ENCODE results near the gene KLHL35.
"Not testable (repeated sequence)": the region's sequence is repeated elsewhere in the genome, so short reads cannot be mapped to it uniquely, and the experiment has no call there.

KLHL35 gene

DNA sequence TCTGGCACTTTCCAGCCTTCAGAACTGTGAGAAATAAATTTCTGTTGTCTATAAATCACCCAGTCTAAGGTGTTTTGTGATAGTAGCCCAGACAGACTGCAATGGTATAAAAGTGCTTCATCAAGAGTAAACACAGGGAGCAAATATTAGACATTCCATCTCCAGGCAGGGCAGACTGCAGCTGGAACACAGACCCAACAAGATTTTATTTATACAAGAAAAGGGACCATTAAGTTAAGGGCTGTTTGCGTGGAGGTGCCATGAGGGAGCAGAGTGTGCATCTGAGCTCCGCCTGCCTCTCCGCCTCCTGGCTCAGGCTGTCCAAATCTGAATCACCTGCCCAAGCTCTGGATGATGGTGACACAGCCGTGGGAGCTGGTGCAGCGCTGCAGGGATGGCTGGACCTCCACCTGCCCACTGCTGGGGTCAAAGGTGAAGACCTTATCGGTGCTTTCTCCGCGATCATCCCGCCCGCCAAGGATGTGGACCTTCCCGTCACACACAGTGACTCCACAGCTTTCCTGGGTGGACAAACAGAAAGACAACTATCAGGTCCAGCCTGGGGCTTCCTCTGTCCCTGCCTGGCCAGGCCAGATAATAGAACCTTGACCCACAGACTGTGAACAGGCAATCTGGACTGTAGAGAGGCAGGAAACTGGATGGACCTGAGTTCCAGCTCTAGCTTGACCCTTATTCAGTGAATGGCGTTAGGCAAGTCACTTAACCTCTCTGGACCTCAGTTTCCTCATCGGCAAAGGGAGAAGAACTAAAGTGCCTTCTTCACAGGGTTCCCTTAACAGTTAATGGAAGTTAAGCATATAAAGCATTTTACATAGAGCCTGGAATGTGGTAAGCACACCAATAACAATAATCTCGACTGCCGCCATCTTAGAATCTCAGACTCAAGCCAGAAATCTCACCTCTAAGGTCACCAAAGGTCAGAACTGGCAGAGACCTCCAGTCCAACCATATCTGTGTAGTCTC, 10.5 kb downstream of the KLHL35 start:
- no peak for DNase-seq

GRCh38 chr11:75421902-75422247, 11.1 kb downstream of the KLHL35 start:
- DNase-seq: no peak

GRCh38 chr11:75421035-75421602, 11.9 kb downstream of the KLHL35 start:
- no peak for DNase-seq

DNA sequence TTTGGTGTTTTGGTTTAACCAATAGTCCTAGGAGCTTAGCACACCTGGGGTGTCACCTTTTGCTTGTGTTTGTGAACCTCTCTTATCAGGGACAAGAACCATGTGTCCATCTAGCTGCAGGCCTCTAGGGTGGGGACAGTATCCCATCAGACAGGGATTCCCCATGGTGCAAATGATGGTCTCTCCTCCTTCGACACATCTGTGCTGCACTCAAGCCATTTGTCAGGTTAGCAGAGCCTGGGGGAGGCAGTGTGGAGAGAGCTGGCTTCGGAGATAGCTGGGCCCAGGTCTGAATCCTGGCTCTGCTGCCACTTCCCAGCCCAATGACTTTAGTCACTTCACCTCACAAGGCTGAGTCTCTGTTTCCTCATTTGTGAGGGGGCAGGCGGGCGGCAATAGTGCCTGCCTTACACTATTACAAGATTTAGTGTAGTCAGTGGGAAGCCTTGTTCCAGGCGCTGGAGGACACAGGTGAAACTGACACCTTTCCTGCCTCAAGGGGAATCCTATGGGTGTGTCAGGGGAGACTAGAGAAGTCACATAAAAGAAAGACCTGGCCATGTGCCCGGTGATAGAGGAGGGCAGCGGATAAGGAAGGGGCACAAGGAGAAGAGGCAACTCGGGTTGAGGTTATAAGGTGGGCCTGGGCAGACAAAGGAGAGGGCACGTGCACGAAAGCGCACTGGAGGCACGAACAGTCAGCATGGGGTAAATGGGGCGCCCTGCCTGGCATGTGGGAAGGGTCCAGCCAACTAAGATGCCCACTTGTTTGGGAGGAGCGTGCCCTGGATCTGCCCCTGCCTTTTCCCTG, 12.6 kb downstream of the KLHL35 start:
- no peak for DNase-seq

DNA sequence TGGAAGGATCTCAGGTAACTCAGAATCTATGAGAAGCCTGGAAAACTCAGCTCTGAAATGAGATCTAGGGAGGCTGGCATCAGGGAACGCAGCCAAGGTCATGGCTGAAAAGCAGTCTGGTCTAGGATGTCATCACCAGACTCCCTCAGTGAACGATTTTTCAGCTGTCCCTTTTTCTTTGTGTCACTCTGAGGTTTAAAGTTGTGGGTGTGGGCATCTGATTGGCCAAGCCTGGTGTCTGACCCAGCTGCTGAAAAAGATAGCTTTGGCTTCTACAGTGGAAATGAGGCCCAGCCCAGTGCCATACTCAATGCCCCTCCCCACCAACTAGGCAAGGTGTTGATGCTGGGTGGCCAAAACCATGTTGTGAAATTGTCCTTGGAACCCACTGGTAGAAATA, 19.1 kb downstream of the KLHL35 start:
- no peak for DNase-seq

GRCh38 chr11:75413146-75413545, 19.9 kb downstream of the KLHL35 start:
- not testable (repeated sequence) for DNase-seq

GRCh38 chr11:75409971-75410370, 23.0 kb downstream of the KLHL35 start:
- DNase-seq: not testable (repeated sequence)

DNA sequence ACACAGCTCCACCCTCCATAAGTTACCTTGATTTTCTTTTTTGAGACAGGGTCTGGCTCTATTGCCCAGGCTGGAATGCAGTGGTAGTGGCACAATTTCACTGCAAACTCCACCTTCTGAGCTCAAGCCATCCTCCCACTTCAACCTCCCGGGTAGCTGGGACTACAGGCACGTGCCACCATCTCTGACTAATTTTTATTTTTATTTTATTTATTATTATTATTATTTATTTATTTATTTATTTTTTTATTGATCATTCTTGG, 24.1 kb downstream of the KLHL35 start:
- DNase-seq: no peak

- DNase-seq: no peak
Measured at GRCh38 chr11:75406338-75406777, 26.6 kb downstream of the KLHL35 start.

DNA sequence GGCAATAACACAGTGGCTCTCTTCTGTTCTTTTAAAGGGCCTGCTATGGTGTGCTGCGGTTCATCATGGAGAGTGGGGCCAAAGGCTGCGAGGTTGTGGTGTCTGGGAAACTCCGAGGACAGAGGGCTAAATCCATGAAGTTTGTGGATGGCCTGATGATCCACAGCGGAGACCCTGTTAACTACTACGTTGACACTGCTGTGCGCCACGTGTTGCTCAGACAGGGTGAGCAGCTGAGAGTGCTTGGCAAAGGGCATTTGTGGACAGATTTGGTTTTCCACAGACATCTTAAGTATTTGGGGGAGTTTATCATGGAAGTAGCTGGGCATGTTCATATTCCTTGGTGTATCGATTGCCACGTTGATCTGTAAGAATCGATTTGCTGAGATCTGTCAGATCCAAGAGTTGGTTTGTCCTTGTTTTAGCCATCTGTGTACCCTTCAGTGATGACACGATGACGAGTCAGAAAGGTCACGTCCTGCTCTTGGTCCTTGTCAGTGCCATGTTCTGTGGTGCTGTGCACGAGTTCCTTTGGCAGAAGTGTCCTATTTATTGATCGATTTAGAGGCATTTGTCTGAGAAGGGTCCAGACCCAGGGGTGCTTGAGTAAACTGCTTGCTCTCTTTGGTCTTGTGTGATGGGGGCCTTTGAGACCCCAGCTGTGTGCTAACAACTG, 28.9 kb downstream of the KLHL35 start:
- DNase-seq: no peak

GRCh38 chr11:75403037-75403436, 30.0 kb downstream of the KLHL35 start:
- no peak for DNase-seq

GRCh38 chr11:75402002-75402773, 30.8 kb downstream of the KLHL35 start:
- DNase-seq: no peak

GRCh38 chr11:75400146-75400865, 32.7 kb downstream of the KLHL35 start:
- DNase-seq: no peak

DNA sequence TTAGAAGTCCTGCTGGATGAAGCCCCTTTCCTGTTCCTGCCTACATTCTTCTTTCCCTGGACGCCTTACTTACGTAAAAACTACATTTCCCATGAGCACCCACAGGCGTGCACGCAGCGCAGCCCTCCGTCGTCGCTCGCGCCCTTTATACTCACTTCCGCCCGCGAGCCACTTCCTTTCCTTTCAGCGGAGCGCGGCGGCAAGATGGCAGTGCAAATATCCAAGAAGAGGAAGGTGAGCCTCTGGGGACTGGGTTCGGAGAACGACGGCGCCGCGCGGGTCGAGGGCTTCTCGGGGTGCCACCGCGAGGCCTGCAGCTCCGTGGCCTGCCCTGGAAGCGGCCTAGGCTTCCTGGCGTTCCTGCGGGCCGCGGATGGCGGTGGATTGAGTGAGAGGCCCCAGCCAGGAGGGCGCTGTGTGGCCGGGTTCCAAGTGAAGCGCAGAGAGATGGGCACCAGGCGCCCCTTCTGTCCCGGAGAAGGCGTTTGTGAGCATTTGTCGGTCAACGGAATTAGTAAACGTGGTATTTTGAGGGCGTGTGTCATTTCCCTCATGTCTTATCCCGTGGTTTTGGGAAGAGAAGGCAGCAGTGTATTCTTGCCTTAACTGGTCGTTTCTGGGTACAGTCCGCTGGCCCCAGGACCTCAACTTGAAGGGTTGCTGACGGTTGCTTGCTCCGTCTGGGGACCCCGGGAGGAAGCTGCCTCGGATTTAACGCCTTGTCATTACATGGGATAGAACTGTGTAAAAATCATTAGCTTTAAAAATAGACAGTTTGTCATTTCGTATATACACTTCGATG, 33.5 kb downstream of the KLHL35 start, which contains the start of gene RPS3:
RPS3 (plus strand) TSS at position 175 of the 802 bp plus-strand sequence; CDS start at position 205, 30 bp downstream.
- peak; percentile 84 for DNase-seq

GRCh38 chr11:75398906-75399305, 34.1 kb downstream of the KLHL35 start:
- no peak for DNase-seq

GRCh38 chr11:75394085-75394840, 38.7 kb downstream of the KLHL35 start:
- DNase-seq: no peak

DNA sequence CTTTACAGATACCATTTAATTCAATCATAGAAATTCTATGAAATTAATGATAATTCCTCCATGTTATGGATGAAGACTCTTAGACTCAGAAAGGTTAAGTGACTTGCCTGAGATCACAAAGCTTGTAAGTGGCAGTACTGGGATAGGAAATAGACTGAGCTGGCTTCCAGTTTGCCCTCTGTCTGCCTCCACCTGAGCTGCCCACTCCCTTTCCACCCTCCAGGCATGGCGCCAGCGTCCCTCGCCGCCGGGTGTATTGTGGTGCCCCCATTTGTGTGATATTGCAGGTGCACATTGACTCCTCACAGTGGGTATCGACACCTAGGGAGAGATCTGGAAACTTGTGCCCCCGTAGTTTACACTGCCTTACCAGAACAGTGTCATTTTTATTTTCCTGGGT, 43.1 kb downstream of the KLHL35 start:
- DNase-seq: no peak

GRCh38 chr11:75389276-75389605, 43.8 kb downstream of the KLHL35 start:
- no peak for DNase-seq

DNA sequence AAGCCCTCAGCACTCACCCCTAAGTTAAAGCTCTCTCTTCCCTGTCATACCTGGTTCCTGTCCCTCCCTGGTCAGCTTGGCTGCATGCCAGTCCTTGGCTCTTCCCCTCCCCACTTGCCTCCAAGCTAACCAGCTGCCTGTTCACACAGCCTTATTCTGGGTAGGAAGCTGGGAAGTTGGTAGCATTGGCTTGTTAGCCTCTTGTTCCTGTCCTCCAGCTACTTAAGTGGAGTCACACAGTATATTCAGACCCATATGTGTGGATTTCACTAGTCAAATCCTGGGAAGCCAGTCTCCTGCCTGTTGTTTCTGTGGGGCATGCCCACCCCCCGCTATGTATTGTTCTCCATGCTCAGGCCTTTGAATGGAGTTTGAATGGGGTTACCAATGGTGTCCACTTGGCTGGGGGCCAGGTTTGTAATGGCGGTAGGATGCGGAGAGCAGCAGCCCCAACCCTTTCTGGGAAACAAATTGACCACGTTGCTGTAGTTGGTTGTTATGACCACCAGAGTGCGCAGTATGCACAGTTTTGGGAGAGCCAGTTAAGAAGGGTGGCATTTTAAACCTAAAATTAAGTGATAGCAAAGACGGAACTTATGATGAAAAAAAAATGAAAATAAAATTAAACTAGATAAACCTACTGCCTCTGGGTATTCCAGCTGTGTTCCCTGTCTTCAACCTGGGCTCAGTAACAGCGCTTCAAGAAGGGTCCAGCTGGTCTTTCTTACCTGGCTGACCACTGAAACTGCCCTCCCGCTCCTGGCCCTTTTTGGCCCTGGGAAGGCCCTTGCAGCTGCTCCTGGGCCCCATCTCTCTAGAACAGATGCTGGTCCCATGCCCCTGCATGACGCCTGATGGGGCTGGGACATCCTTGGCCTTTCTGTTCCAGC, 44.4 kb downstream of the KLHL35 start:
- DNase-seq: peak; percentile 60
